Measurements from ENCODE around the gene GAS7.
"Not testable (repeated sequence)": the region's sequence is repeated elsewhere in the genome, so short reads cannot be mapped to it uniquely, and the experiment has no call there.

The GAS7 gene

DNA sequence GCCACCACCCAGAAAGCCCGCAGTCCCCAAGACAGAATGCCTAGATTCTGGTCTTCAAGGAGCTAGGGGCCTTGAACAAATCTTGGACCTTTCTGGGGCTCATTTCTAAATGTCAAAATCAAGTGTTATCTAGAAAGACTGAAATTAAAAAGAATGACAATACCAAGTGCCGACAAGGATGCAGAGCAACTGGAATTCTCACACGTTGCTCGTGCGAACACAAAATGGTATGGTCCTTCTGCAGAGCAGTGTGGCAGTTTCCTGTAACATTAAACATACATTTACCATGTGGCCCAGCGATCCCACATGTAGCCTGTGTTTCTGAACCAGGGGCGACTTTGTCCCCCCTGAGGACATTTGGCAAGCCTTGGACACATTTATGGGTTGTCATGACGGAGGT, 137.9 kb downstream of the GAS7 start:
- Histone ChIP-seq H3K4me3 (ENCODE audit: low read depth, low read length) (no peak overlapping the region), H3K27me3 (ENCODE audit: insufficient read depth, low read depth, severe bottlenecking) (no peaks in the 10 kb centered on the region), H3K9me3 (ENCODE audit: severe bottlenecking) (peaks cover 4% of the 10 kb centered on the region), H3K36me3 (no peaks in the 10 kb centered on the region), H3K27ac (no peak overlapping the region)
- DNase-seq, result no peak
- TF ChIP-seq, protein P1, sequence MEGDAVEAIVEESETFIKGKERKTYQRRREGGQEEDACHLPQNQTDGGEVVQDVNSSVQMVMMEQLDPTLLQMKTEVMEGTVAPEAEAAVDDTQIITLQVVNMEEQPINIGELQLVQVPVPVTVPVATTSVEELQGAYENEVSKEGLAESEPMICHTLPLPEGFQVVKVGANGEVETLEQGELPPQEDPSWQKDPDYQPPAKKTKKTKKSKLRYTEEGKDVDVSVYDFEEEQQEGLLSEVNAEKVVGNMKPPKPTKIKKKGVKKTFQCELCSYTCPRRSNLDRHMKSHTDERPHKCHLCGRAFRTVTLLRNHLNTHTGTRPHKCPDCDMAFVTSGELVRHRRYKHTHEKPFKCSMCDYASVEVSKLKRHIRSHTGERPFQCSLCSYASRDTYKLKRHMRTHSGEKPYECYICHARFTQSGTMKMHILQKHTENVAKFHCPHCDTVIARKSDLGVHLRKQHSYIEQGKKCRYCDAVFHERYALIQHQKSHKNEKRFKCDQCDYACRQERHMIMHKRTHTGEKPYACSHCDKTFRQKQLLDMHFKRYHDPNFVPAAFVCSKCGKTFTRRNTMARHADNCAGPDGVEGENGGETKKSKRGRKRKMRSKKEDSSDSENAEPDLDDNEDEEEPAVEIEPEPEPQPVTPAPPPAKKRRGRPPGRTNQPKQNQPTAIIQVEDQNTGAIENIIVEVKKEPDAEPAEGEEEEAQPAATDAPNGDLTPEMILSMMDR (IDR thresholded peaks at IDR 0.05; ENCODE audit: low read depth, low read length), result no peak

DNA sequence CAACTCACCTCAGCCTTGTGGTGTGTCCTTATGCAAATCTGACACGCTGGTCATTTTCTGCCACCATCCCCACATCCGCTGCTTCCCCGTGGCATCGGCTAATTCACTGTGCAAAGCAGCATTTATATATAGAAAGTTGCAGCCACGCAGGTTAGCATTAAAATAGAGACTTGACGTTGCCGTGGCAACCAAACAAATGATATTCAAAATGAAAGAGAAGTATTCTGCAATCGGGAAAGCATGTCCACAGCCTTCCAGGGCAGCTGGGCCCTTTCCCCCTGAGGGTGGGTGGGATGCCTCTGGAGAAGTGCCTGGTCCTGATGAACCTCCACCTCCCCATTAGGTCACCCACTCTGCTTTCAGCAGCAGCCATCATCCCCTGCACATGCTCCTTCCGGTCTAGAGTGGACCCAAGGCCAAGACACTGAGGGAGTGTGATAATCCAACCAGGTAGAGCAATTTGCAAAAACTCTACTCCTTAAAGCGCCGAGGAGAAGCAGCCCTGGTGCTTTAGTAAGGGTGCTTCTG, 138.7 kb downstream of the GAS7 start:
- no peak overlapping the region for H3K4me3 ChIP-seq (ENCODE audit: low read depth, low read length)
- no peaks in the 10 kb centered on the region for H3K9me3 ChIP-seq (ENCODE audit: severe bottlenecking)
- no peak for DNase-seq
- H3K27me3 ChIP-seq (ENCODE audit: insufficient read depth, low read depth, severe bottlenecking), result no peaks in the 10 kb centered on the region
- no peak overlapping the region for H3K27ac ChIP-seq
- H3K36me3 ChIP-seq, result no peaks in the 10 kb centered on the region
- TF ChIP-seq, protein P1 (IDR thresholded peaks at IDR 0.05; ENCODE audit: low read depth, low read length), result no peak

DNA sequence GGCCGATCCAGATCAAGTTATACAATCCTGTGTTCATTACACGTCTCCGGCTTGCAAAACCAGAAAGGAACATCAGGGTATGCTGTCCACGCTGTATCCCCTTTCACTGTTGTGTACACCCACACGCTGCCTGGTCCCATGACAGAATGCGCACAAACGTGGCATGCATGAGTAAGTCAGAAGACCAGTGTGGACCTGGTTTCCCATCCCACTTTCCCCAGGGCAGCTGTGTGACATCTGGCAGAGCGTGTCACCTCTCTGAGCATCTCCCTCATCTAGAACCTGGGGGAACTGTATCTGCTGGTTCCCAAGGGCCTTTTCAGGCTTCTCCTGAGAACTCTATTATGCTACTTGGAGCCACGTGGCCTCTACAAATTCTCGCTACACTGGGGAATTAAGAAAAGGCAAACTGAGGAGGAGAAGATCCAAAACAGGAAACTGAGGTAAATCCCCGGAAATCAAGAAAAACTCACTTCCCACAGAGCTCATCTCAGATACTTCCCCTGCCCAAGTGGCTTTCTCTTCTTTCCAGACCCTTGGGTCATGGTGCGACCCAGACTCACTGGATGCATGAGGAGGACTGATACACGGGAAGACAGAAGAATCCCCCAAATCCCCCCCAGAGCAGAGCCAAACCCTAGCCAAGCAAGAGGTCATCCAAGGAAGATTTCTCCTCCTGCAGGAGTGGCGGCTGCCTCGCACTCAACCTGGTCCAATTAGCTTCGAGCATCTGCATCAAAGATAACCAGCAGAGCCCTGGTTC, 139.3 kb downstream of the GAS7 start:
- H3K9me3 ChIP-seq (ENCODE audit: severe bottlenecking), result no peaks in the 10 kb centered on the region
- H3K27ac ChIP-seq, result no peak overlapping the region
- H3K4me3 ChIP-seq (ENCODE audit: low read depth, low read length), result no peak overlapping the region
- DNase-seq, result no peak
- H3K27me3 ChIP-seq (ENCODE audit: insufficient read depth, low read depth, severe bottlenecking), result no peaks in the 10 kb centered on the region
- TF ChIP-seq, protein P1 (IDR thresholded peaks at IDR 0.05; ENCODE audit: low read depth, low read length), result no peak
- no peaks in the 10 kb centered on the region for H3K36me3 ChIP-seq

DNA sequence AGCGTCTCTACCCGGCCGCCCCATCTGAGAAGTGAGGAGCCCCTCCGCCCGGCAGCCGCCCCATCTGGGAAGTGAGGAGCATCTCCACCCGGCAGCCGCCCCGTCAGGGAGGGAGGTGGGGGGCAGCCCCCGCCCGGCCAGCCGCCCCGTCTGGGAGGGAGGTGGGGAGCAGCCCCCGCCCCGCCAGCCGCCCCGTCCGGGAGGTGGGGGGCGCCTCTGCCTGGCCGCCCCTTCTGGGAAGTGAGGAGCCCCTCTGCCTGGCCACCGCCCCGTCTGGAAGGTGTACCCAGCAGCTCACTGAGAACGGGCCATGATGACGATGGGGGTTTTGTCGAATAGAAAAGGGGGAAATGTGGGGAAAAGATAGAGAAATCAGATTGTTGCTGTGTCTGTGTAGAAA, 140.9 kb downstream of the GAS7 start:
- not testable (repeated sequence) for H3K9me3 ChIP-seq (ENCODE audit: severe bottlenecking); H3K36me3 ChIP-seq; H3K27ac ChIP-seq; DNase-seq; H3K4me3 ChIP-seq (ENCODE audit: low read depth, low read length); H3K27me3 ChIP-seq (ENCODE audit: insufficient read depth, low read depth, severe bottlenecking)

DNA sequence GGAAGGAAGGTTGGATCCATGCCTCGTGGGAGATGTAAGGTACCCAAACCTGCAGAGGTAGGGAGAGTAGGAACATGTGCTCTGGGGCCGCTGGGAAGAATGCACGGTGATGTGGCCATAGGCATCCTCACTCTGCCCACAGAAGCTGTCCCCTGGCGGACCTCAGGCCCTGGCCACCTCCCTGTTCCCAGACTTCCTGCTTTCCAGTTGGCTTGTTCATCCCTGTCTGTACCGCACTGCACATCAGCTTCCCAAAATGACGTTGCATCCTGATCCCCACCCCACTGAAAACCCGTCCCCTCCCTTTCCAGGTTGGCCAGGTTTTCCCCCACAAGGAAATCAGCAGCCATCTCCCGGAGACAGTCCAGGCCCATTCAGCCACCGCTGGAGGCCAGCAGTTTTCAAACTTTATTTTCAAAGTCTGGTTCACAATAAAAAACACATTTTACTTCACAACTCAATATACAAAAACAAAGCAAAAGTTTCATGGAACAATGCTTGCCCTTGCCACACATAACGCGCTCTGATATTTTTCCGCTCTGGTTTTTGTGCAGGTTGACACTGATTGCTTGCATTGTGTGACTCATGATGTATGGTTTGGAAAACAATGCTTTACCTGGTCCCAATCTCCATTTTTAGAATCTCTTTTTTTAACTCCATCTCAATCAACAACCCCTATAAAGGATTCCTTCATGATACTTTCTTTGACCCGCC, 143.0 kb downstream of the GAS7 start:
- TF ChIP-seq, protein P1 (IDR thresholded peaks at IDR 0.05; ENCODE audit: low read depth, low read length), result no peak
- H3K9me3 ChIP-seq (ENCODE audit: severe bottlenecking), result no peaks in the 10 kb centered on the region
- DNase-seq, result no peak

DNA sequence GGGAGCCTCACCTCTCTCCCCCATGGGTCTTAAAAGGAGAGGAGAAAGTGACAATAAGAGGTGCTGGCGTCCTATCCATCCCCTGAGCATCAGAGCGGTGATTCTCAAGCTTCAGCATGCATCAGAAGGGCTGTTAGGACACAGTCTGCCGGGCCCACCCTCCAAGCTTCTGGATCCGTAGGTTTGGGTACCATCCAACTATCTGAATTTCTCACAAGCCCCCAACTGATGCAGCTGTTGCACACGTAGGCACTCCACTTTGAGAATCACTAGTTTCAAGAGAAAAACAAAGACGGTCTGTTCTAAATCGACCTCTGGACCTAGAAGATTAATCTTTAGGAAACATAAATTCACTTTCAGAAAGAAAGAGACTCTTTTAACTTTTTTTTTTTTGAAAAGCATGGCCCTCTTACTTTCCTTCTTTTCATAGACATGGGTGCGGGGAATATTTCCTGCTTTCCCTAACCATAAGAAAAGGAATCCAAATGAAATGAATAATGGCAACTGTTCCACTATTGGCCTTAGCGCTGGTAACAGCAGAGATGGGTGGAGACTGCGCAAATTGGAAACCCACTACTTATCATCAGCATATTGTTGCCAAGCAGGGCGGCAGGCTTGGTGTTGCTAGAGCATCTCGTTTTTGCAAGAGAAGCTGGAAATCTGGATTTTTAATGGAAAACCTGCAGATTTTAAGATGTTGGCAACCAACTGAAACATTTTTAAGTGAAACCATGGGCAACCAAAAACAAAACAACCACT, 144.4 kb downstream of the GAS7 start:
- Histone ChIP-seq H3K9me3 (ENCODE audit: severe bottlenecking) (no peaks in the 10 kb centered on the region), H3K36me3 (no peaks in the 10 kb centered on the region), H3K27ac (no peak overlapping the region), H3K4me3 (ENCODE audit: low read depth, low read length) (no peak overlapping the region), H3K27me3 (ENCODE audit: insufficient read depth, low read depth, severe bottlenecking) (no peaks in the 10 kb centered on the region)
- no peak for DNase-seq
- TF ChIP-seq, protein P1 (IDR thresholded peaks at IDR 0.05; ENCODE audit: low read depth, low read length), result no peak

More for the DNA sequence above, 143.0 kb downstream of the GAS7 start:
- no peak overlapping the region for H3K4me3 ChIP-seq (ENCODE audit: low read depth, low read length)
- no peaks in the 10 kb centered on the region for H3K36me3 ChIP-seq
- no peak overlapping the region for H3K27ac ChIP-seq
- H3K27me3 ChIP-seq (ENCODE audit: insufficient read depth, low read depth, severe bottlenecking), result no peaks in the 10 kb centered on the region
